Measurements from ENCODE around the gene SEMA6A. TPM values are rescaled to one million over a fixed set of nuclear protein-coding genes. Genes with fewer than 3 reads are reported as not detected.

SEMA6A gene
- total and polyA plus RNA-seq, 2 experiments from 2014 or later = 233 to 400 TPM

GRCh38 chr5:116509483-116510244, 65.0 kb downstream of the SEMA6A start (continued):
- TF ChIP-seq CTCF (conservative IDR thresholded peaks at IDR 0.05; ENCODE audit: low read depth in 2 of 2) (no peak), ZNF114 (CRISPR knock-in tag; IDR thresholded peaks at IDR 0.05) (no peak), ETS1 (IDR thresholded peaks at IDR 0.05) (no peak), NANOG (IDR thresholded peaks at IDR 0.05; ENCODE audit: borderline replicate concordance) (no peak), CREB1 (CRISPR knock-in tag; IDR thresholded peaks at IDR 0.05; ENCODE audit: low read depth) (no peak), ZNF331 (CRISPR knock-in tag; IDR thresholded peaks at IDR 0.05; ENCODE audit: low read depth) (no peak), POLR2AphosphoS5 (IDR thresholded peaks at IDR 0.05; ENCODE audit: low read depth) (no peak; the same call in 1 of the 2 replicates), JUNB (IDR thresholded peaks at IDR 0.05; ENCODE audit: unreplicated experiment) (no peak), STAT1 (IDR thresholded peaks at IDR 0.05; ENCODE audit: unreplicated experiment) (no peak)

- Mint-ChIP-seq H3K36me3 (ENCODE audit: low read depth) (peaks cover 21% of the 10 kb centered on the region), H3K27ac (peak overlapping the region; percentile 64; the same call in 1 of the 2 replicates), H3K4me1 (peaks cover 86% of the 10 kb centered on the region), H3K9me3 (no peaks in the 10 kb centered on the region), H3K27me3 (ENCODE audit: insufficient read depth, low read depth, poor library complexity) (peaks cover 3% of the 10 kb centered on the region), H3K4me3 (no peak overlapping the region)
- ATAC-seq (no peak; the same call in 1 of the 3 replicates), DNase-seq (ENCODE audit: low spot score) (no peak)
- peaks cover 98% of the 10 kb centered on the region for H3K4me1 ChIP-seq (ENCODE audit: insufficient read depth)
- no peak overlapping the region for H2AFZ ChIP-seq
- H3K27ac ChIP-seq (ENCODE audit: low read depth) = peak overlapping the region; percentile 72
- H3K9me2 ChIP-seq (ENCODE audit: insufficient read depth) = no peaks in the 10 kb centered on the region
- no peak overlapping the region for H3K4me3 ChIP-seq
- no peaks in the 10 kb centered on the region; the same call in 1 of the 2 replicates for H3F3A ChIP-seq (replicated peaks; ENCODE audit: low read depth)
- H3K36me3 ChIP-seq (ENCODE audit: insufficient read depth) = peaks cover 13% of the 10 kb centered on the region
- H3K79me2 ChIP-seq (replicated peaks; ENCODE audit: insufficient read depth) = peaks cover 100% of the 10 kb centered on the region
- H4K20me1 ChIP-seq (replicated peaks; ENCODE audit: insufficient read depth) = peaks cover 95% of the 10 kb centered on the region
- H3K27me3 ChIP-seq (ENCODE audit: insufficient read depth) = no peaks in the 10 kb centered on the region
- peak overlapping the region; percentile 40 for H3K4me2 ChIP-seq
- TF ChIP-seq STAT1 (IDR thresholded peaks at IDR 0.05; ENCODE audit: unreplicated experiment) (no peak), POLR2AphosphoS5 (IDR thresholded peaks at IDR 0.05; ENCODE audit: low read depth) (0 out of 2 replicates have a peak, but pooled peaks have one; percentile 16)
These were observed 65.8 kb downstream of the SEMA6A start for GRCh38 chr5:116508835-116509234.

Data from GM23338 (cell line).